Neural progenitor cell (in vitro differentiated cells): ENCODE results near the gene DDX52.

ENCODE experiments used
- EZH2 ChIP-seq: fragments of 200-600 bp; sonication (generic); IDR thresholded peaks from 2 replicates; pipeline ENCODE4 v1.6.1; 2017; ENCODE audit warnings: antibody characterized with exemption, mild to moderate bottlenecking, moderate library complexity
- EZH2phosphoT487 ChIP-seq: fragments of 200-600 bp; sonication (generic); IDR thresholded peaks from 2 replicates; pipeline ENCODE4 v1.6.1; 2017; ENCODE audit warnings: antibody characterized with exemption
- TF ChIP-seq, protein P1 (sequence below): fragments of 200-600 bp; sonication (generic); IDR thresholded peaks from 2 replicates; pipeline ENCODE4 v1.5.1; 2017; ENCODE audit warnings: antibody characterized with exemption, mild to moderate bottlenecking

- TF ChIP-seq, protein P1, sequence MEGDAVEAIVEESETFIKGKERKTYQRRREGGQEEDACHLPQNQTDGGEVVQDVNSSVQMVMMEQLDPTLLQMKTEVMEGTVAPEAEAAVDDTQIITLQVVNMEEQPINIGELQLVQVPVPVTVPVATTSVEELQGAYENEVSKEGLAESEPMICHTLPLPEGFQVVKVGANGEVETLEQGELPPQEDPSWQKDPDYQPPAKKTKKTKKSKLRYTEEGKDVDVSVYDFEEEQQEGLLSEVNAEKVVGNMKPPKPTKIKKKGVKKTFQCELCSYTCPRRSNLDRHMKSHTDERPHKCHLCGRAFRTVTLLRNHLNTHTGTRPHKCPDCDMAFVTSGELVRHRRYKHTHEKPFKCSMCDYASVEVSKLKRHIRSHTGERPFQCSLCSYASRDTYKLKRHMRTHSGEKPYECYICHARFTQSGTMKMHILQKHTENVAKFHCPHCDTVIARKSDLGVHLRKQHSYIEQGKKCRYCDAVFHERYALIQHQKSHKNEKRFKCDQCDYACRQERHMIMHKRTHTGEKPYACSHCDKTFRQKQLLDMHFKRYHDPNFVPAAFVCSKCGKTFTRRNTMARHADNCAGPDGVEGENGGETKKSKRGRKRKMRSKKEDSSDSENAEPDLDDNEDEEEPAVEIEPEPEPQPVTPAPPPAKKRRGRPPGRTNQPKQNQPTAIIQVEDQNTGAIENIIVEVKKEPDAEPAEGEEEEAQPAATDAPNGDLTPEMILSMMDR, result no peak
- no peak for TF ChIP-seq EZH2
- TF ChIP-seq EZH2phosphoT487, result no peak
Observed at GRCh38 chr17:37574427-37574826, 68.8 kb downstream of the DDX52 start.
